HG03575 (cell line): ENCODE results near the gene JAZF1.

Experiments
- ATAC-seq: cut with Tn5 transposase; IDR thresholded peaks from one replicate; pipeline ENCODE4 v1.9.1; 2021; ENCODE audit not compliant: unreplicated experiment, insufficient number of reproducible peaks, low FRiP score; ENCODE audit errors: extremely low read depth

The JAZF1 gene

GRCh38 chr7:27802999-27803398 lies 377.6 kb downstream of the JAZF1 start:
- no peak for ATAC-seq

GRCh38 chr7:27799212-27799611 lies 381.4 kb downstream of the JAZF1 start:
- no peak for ATAC-seq

GRCh38 chr7:27795977-27796376 lies 384.6 kb downstream of the JAZF1 start:
- no peak for ATAC-seq

- no peak for ATAC-seq
Measured at GRCh38 chr7:27793780-27794179, 386.8 kb downstream of the JAZF1 start.

GRCh38 chr7:27788437-27788836 lies 392.2 kb downstream of the JAZF1 start:
- no peak for ATAC-seq

- no peak for ATAC-seq
Measured at GRCh38 chr7:27784399-27785053, 396.1 kb downstream of the JAZF1 start.

GRCh38 chr7:27782849-27783248 lies 397.7 kb downstream of the JAZF1 start:
- ATAC-seq, result no peak

GRCh38 chr7:27781188-27781587 lies 399.4 kb downstream of the JAZF1 start:
- ATAC-seq, result no peak
